GM18508 (cell line): ENCODE data around the gene ATP1B1.
"Not testable (repeated sequence)": the region's sequence is repeated elsewhere in the genome, so short reads cannot be mapped to it uniquely, and the experiment has no call there.

Experiments
- ATAC-seq: cut with Tn5 transposase; IDR thresholded peaks from one replicate; pipeline ENCODE4 v1.9.1; 2021; ENCODE audit warnings: moderate number of reproducible peaks; ENCODE audit not compliant: insufficient read depth, unreplicated experiment

Gene ATP1B1

GRCh38 chr1:169113613-169114119, 7.2 kb downstream of the ATP1B1 start:
- ATAC-seq, result no peak

DNA sequence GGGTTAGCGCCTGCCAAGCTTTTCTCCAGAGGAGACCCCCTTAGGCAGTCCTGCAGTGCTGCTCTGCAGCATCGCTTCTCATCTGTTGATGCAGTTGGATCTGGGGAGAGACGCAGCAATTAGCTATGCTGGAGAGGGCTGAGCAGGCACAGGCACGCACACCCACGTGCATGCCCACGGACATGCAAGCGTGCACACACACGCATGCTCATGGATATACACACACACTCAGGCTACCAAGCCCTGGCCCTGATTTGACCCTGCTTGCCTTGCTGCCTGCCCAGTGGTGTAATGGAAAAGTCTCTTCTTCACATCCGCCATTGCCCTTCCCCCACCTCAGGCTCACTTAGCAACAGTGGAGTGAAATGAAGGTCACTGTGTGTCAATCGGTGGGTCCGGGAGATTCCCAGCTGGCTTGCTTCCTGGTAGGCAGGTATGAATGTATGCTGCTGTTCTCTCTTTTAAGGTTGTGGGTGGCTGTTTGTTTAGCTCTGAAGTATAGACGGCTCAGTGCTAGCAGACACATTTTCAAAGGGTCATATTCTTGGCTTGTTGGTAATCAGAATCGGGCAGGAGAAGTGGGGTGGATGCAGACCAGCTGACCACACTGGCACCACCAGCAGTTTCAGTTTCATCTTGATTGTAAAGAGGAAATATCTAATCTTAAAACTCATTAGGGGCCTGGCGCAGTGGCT, 9.5 kb downstream of the ATP1B1 start:
- peak; percentile 43 for ATAC-seq

GRCh38 chr1:169117014-169117413, 10.5 kb downstream of the ATP1B1 start:
- no peak for ATAC-seq

DNA sequence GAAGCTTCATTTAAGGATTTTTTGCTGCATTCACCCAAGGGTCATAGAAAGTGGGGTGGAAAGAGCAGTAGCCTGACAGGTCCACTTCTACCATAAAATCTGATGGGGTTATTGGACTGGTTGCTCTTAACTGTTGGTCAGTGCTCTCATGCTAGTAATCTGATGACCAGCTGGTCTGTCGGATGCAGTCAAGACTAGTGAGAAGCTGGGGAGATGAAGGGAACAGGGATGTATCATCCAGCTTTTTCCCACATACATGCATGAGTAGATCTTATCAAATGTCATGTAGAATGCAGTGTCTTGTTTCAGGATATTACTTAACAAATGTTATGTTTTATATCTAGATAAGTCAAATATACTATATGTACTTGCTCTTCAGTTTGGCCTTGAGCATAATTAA, 11.1 kb downstream of the ATP1B1 start:
- no peak for ATAC-seq

DNA sequence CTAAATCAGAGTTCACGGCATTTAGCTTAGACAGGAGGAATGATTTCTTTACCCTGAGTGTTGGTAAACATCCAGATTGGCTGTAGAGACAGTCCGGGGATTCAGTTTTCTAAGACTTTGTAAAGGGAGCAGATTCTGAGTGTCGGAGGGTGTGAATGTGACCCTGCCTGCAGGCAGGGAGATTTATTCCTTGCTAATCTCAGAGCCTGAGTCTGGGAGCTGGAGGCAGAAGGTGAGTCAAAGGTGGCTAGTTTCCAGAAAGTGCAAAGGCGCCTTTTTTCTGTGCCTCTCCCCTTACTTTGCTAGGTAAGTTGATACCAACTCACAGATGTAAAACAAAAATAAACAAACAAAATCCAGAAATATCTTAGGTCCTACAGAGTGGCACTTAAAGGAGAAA, 11.7 kb downstream of the ATP1B1 start:
- no peak for ATAC-seq

DNA sequence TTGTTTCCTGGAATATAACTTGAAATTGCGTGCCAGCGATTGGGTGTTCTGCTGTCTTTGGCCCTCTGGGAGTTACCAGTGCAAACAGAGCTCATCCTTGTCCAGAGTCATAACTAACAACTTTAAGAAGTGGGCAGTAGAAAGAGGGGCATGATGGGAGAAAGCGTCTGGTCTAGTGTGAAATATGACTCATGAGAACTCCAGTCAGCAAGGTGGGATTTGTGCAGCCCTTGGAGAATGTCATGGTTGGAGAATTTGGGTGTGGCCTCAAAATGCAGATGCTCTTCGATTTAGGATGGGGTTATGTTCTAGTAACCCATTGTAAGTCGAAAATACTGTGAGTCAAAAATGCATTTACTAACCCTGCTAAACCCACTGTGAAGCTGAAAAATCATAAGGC, 12.9 kb downstream of the ATP1B1 start:
- ATAC-seq, result no peak

GRCh38 chr1:169120066-169120465, 13.6 kb downstream of the ATP1B1 start:
- no peak for ATAC-seq

DNA sequence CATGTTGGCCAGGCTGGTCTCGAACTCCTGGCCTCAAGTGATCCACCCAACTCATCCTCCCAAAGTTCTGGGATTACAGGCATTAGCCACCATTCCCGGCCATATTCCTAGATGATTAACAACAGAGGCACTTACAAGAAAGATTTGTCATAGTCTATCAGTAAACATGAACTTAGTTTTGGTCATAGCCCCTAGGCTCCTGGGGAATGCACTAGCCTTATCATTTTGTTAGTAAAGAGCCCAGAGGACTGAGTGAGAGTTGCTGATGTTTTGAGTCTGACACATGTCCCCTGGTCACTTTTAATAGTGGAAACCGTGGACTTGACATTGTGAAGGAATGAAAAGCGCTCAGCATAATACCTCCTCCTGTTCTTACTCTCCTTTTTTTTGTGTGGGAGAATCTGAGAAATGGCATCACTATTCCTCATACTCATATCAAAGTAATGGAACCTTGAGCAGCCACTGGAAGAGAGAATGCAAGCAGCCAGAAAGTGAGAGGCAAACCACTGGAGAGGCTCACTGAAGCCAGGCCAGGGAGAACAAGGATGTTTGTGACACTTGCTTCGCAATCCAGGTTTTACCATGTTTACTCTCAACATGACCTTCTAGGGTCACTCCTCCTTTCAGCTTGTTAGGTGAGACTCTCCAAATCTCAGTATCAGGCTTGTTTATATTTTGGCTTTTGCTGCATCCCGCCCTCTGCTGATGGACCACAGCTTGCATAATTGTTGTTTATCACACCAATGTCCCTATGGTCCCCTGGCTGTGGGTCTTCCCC, 14.8 kb downstream of the ATP1B1 start:
- no peak for ATAC-seq

- ATAC-seq, result no peak
Observed at GRCh38 chr1:169122976-169123375, 16.5 kb downstream of the ATP1B1 start.

DNA sequence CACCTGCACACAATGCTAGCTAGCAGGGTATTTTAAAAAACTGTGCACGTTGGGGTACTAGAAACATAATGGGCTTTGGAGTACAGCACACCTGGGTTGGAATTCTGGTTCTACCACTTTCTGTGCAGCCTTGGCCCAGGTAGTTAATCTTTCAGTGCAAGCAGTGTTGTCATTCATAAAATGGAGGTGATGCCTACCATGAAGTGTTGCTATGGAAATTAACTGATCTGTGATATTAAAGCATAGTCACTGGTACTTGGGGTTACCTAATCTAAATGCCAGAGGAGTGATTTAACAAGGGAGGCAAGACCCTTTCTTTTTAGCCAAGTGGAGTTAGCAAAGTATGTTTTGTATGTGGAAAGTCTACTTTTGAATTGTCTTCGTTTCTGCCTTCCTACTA, 18.0 kb downstream of the ATP1B1 start:
- ATAC-seq, result no peak

GRCh38 chr1:169125597-169125996, 19.1 kb downstream of the ATP1B1 start:
- not testable (repeated sequence) for ATAC-seq

DNA sequence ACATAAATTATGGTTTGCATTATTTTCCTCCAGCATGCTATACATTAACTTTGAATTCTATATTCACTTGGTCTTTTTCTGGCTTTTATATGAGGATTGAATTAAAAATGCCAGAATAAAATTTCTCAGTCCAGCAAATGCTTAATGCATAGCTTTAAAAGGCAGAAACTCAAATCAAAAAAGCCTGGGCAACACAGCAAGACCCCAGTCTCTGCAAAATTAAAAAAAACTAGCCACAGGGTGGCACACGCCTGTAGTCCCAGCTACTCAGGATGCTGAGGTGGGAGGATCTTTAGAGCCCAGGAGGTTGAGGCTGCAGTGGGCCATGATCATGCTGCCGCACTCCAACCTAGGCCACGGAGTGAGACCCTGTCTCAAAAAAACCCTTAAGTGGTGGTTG, 19.8 kb downstream of the ATP1B1 start:
- ATAC-seq, result no peak

DNA sequence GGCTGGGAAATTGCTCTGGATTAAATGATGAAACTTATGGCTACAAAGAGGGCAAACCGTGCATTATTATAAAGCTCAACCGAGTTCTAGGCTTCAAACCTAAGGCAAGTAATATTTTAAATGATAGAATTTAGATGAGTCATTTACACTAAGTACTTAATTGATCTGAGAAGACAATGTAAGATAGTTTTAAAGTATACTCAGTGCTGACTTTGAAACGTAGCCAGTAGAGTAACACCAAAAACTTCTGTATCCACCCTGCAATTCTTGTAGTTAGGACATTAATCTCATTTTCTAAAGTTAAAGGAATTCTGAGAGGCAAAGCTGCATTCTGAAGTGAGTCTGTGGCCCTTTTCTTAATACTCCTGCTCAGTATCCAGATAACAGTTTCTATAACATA, 20.8 kb downstream of the ATP1B1 start:
- no peak for ATAC-seq

DNA sequence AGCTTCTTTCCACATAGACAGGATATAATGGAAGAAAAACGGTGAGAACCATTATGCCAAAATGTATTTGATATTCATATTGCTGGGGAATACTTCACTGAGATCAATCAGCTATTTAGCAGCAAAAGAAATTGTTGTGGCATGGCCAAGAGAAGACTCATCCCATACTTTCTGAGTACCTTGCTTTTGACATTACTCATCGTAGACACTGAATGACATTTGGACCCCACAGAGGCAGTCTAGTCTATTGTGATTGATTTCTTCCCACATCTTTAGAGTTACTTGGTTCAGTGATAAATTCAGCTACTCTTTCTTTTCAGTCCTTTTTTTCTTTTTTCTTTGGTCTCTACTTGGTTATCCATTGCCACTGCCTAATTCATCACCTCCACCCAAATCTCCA, 22.1 kb downstream of the ATP1B1 start:
- ATAC-seq, result no peak

- ATAC-seq, result no peak
Observed at GRCh38 chr1:169129109-169129784, 22.8 kb downstream of the ATP1B1 start.

DNA sequence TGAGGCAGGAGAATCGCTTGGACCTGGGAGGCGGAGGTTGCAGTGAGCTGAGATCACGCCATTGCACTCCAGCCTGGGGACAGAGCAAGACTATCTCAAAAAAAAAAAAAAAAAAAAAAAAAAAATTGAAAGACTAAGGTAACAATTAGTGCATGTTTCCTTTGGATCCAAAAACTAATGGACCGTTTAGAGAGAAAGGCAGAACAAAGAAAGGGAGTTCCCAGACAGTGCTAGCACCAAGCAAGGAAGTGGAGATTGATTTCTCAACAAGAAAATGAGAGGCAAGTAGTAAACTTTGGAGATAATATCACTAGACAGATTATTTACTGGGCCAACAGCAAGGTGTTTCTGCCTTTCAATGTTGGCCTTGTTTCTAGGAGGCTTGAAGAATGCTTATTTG, 24.2 kb downstream of the ATP1B1 start:
- no peak for ATAC-seq

GRCh38 chr1:169132512-169133227, 26.2 kb downstream of the ATP1B1 start:
- ATAC-seq, result no peak

DNA sequence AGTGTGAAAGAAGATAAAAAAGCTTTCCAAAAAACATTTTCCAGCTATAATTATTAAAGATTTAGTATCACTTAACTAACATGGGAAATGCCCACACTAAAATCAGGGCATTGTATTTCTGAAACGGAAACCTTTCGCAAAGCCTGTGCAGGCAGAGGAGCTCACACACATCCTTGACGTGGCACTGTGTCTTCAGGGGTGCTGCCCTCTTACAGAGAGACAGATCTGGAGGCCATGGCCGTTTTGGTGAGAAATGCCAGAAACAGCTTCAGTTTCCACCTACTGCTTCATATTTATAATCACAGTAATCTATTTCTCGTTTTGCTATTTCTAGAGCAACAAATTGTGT, 26.7 kb downstream of the ATP1B1 start:
- ATAC-seq, result no peak

GRCh38 chr1:169133801-169134502, 27.5 kb downstream of the ATP1B1 start:
- ATAC-seq, result no peak

DNA sequence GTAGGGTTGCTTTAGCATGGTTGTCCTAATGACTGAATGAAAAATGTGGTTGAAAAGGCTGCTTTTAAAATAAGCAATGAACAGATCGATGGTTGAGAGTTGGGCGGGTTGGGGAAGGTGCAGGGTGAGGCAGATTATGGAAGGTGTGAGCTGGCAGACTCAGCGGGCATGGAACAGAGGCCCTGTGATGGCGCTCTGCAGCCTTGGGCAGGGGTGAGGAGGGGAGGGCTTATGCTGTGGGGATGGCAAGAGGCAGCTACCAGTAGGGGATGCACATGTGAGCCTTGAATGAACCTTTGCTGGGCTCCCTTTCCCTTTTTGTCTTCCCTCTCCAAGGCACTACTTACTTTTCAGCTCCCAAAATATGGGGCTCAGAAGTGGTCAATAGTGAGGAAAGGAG, 30.9 kb downstream of the ATP1B1 start:
- ATAC-seq, result no peak
